Measurements from ENCODE around the gene SEC24D. TPM values are rescaled to one million over a fixed set of nuclear protein-coding genes. Genes with fewer than 3 reads are reported as not detected.

SEC24D gene
- total and polyA plus RNA-seq, 9 of the 15 experiments (the other 6 are each of a cell fraction or from before 2014, with no cell fraction given) = 7.1 to 22.5 (median 11.3) TPM

GRCh38 chr4:118835571-118836300 lies at the start of gene SEC24D (continued):
- TF ChIP-seq REST (IDR thresholded peaks at IDR 0.05; ENCODE audit: borderline replicate concordance) (no peak), REST (CRISPR knock-in tag; IDR thresholded peaks at IDR 0.05; ENCODE audit: low read depth) (no peak), MYC (IDR thresholded peaks at IDR 0.05; ENCODE audit: low read depth, low read length) (no peak; the same call in 1 of the 2 replicates), MYC (CRISPR knock-in tag; IDR thresholded peaks at IDR 0.05; ENCODE audit: borderline replicate concordance, low read depth) (no peak), HLTF (IDR thresholded peaks at IDR 0.05) (no peak), VEZF1 (CRISPR knock-in tag; IDR thresholded peaks at IDR 0.05) (peak; percentile 64), NUFIP1 (IDR thresholded peaks at IDR 0.05; ENCODE audit: partially characterized antibody) (no peak), ZNF197 (CRISPR knock-in tag; IDR thresholded peaks at IDR 0.05; ENCODE audit: low read depth) (no peak), PHF8 (IDR thresholded peaks at IDR 0.05; ENCODE audit: borderline replicate concordance, low read length) (peak; percentile 84; the same call in 1 of the 2 replicates), ELK3 (CRISPR knock-in tag; IDR thresholded peaks at IDR 0.05) (no peak), ZHX1 (conservative IDR thresholded peaks at IDR 0.05; ENCODE audit: low read length) (no peak), HOXB6 (CRISPR knock-in tag; IDR thresholded peaks at IDR 0.05; ENCODE audit: borderline replicate concordance) (no peak), SOX6 (IDR thresholded peaks at IDR 0.05) (0 out of 2 replicates have a peak, but pooled peaks have one; percentile 5)
